ENCODE measurements around the gene LPIN1. TPM values are rescaled to one million over a fixed set of nuclear protein-coding genes. Genes with fewer than 3 reads are reported as not detected.

The LPIN1 gene
- total RNA-seq, 1 experiment from 2014 or later: 33.2 TPM

- no peak for DNase-seq (ENCODE audit: low read depth)
These were observed 38.5 kb downstream of the LPIN1 start for GRCh38 chr2:11784747-11785610.

GRCh38 chr2:11785611-11785940 lies 39.1 kb downstream of the LPIN1 start:
- DNase-seq (ENCODE audit: low read depth): no peak

GRCh38 chr2:11786191-11786590 lies 39.8 kb downstream of the LPIN1 start:
- DNase-seq (ENCODE audit: low read depth): no peak

GRCh38 chr2:11786592-11786991 lies 40.2 kb downstream of the LPIN1 start:
- DNase-seq (ENCODE audit: low read depth): no peak

- no peak for DNase-seq (ENCODE audit: low read depth)
These were observed 41.6 kb downstream of the LPIN1 start for GRCh38 chr2:11787991-11788390.

- DNase-seq (ENCODE audit: low read depth): no peak
These were observed 42.2 kb downstream of the LPIN1 start for GRCh38 chr2:11788461-11789124.

- DNase-seq (ENCODE audit: low read depth): no peak
These were observed 42.8 kb downstream of the LPIN1 start for GRCh38 chr2:11789243-11789642.

GRCh38 chr2:11790228-11790627 lies 43.8 kb downstream of the LPIN1 start:
- DNase-seq (ENCODE audit: low read depth): no peak

GRCh38 chr2:11795590-11795989 lies 49.2 kb downstream of the LPIN1 start:
- DNase-seq (ENCODE audit: low read depth): no peak

- no peak for DNase-seq (ENCODE audit: low read depth)
These were observed 50.0 kb downstream of the LPIN1 start for GRCh38 chr2:11796190-11797171.

GRCh38 chr2:11797846-11798245 lies 51.4 kb downstream of the LPIN1 start:
- no peak for DNase-seq (ENCODE audit: low read depth)

GRCh38 chr2:11798701-11799435 lies 52.4 kb downstream of the LPIN1 start:
- no peak for DNase-seq (ENCODE audit: low read depth)

- no peak for DNase-seq (ENCODE audit: low read depth)
These were observed 53.4 kb downstream of the LPIN1 start for GRCh38 chr2:11799826-11800225.

GRCh38 chr2:11802782-11803191 lies 56.4 kb downstream of the LPIN1 start:
- DNase-seq (ENCODE audit: low read depth): no peak

GRCh38 chr2:11805024-11805423 lies 58.6 kb downstream of the LPIN1 start:
- no peak for DNase-seq (ENCODE audit: low read depth)

- DNase-seq (ENCODE audit: low read depth): no peak
These were observed 59.5 kb downstream of the LPIN1 start for GRCh38 chr2:11805920-11806319.

GRCh38 chr2:11807156-11808015 lies 61.0 kb downstream of the LPIN1 start:
- DNase-seq (ENCODE audit: low read depth): no peak

GRCh38 chr2:11808016-11808400 lies 61.6 kb downstream of the LPIN1 start:
- DNase-seq (ENCODE audit: low read depth): no peak

- no peak for DNase-seq (ENCODE audit: low read depth)
These were observed 63.3 kb downstream of the LPIN1 start for GRCh38 chr2:11809586-11810236.

Measured in M059J (cell line).